Measurements from ENCODE around the gene SH3GL2.

The SH3GL2 gene

GRCh38 chr9:17611342-17611741, 32.5 kb downstream of the SH3GL2 start:
- Histone ChIP-seq H3K9me3 (ENCODE audit: insufficient read depth, low read depth, low read length) (no peaks in the 10 kb centered on the region), H3K27me3 (ENCODE audit: insufficient read depth, low read length) (no peaks in the 10 kb centered on the region), H3K36me3 (ENCODE audit: insufficient read depth, low read length) (no peaks in the 10 kb centered on the region), H3K4me1 (ENCODE audit: insufficient read depth, low read length) (peaks cover 9% of the 10 kb centered on the region), H3K9ac (ENCODE audit: low read depth, low read length) (no peak overlapping the region), H3K27ac (ENCODE audit: low read depth, low read length) (no peak overlapping the region), H3K4me3 (ENCODE audit: low read length) (no peak overlapping the region)
- WGBS, result 95% methylated on average over 2 of the region's 2 CpGs

- no peak overlapping the region for H3K27ac ChIP-seq (ENCODE audit: low read depth, low read length)
- no peaks in the 10 kb centered on the region for H3K36me3 ChIP-seq (ENCODE audit: insufficient read depth, low read length)
- H3K9me3 ChIP-seq (ENCODE audit: insufficient read depth, low read depth, low read length), result no peaks in the 10 kb centered on the region
- H3K4me3 ChIP-seq (ENCODE audit: low read length), result no peak overlapping the region
- 60% methylated on average over 3 of the region's 3 CpGs for WGBS
- peaks cover 9% of the 10 kb centered on the region for H3K4me1 ChIP-seq (ENCODE audit: insufficient read depth, low read length)
- no peak overlapping the region for H3K9ac ChIP-seq (ENCODE audit: low read depth, low read length)
- H3K27me3 ChIP-seq (ENCODE audit: insufficient read depth, low read length), result no peaks in the 10 kb centered on the region
Observed at GRCh38 chr9:17611917-17612316, 33.1 kb downstream of the SH3GL2 start.

- H3K9ac ChIP-seq (ENCODE audit: low read depth, low read length), result no peak overlapping the region
Observed at GRCh38 chr9:17613758-17614157, 34.9 kb downstream of the SH3GL2 start.

GRCh38 chr9:17614250-17614649, 35.4 kb downstream of the SH3GL2 start:
- Histone ChIP-seq H3K36me3 (ENCODE audit: insufficient read depth, low read length) (no peaks in the 10 kb centered on the region), H3K27me3 (ENCODE audit: insufficient read depth, low read length) (no peaks in the 10 kb centered on the region), H3K4me1 (ENCODE audit: insufficient read depth, low read length) (peaks cover 9% of the 10 kb centered on the region), H3K4me3 (ENCODE audit: low read length) (no peak overlapping the region), H3K9ac (ENCODE audit: low read depth, low read length) (no peak overlapping the region), H3K9me3 (ENCODE audit: insufficient read depth, low read depth, low read length) (no peaks in the 10 kb centered on the region), H3K27ac (ENCODE audit: low read depth, low read length) (no peak overlapping the region)
- WGBS, result 100% methylated on average over 1 of the region's 1 CpG

More at GRCh38 chr9:17613758-17614157, 34.9 kb downstream of the SH3GL2 start:
- Histone ChIP-seq H3K4me3 (ENCODE audit: low read length) (no peak overlapping the region), H3K9me3 (ENCODE audit: insufficient read depth, low read depth, low read length) (no peaks in the 10 kb centered on the region), H3K36me3 (ENCODE audit: insufficient read depth, low read length) (no peaks in the 10 kb centered on the region), H3K27ac (ENCODE audit: low read depth, low read length) (no peak overlapping the region), H3K27me3 (ENCODE audit: insufficient read depth, low read length) (no peaks in the 10 kb centered on the region), H3K4me1 (ENCODE audit: insufficient read depth, low read length) (peaks cover 9% of the 10 kb centered on the region)
- WGBS, result 65% methylated on average over 3 of the region's 3 CpGs

GRCh38 chr9:17614903-17615302, 36.0 kb downstream of the SH3GL2 start:
- Histone ChIP-seq H3K4me1 (ENCODE audit: insufficient read depth, low read length) (peaks cover 9% of the 10 kb centered on the region), H3K27me3 (ENCODE audit: insufficient read depth, low read length) (no peaks in the 10 kb centered on the region), H3K9ac (ENCODE audit: low read depth, low read length) (no peak overlapping the region), H3K27ac (ENCODE audit: low read depth, low read length) (no peak overlapping the region), H3K36me3 (ENCODE audit: insufficient read depth, low read length) (no peaks in the 10 kb centered on the region), H3K4me3 (ENCODE audit: low read length) (no peak overlapping the region), H3K9me3 (ENCODE audit: insufficient read depth, low read depth, low read length) (no peaks in the 10 kb centered on the region)
- WGBS, result 68% methylated on average over 4 of the region's 4 CpGs

GRCh38 chr9:17622141-17622540, 43.3 kb downstream of the SH3GL2 start:
- Histone ChIP-seq H3K36me3 (ENCODE audit: insufficient read depth, low read length) (no peaks in the 10 kb centered on the region), H3K27ac (ENCODE audit: low read depth, low read length) (no peak overlapping the region), H3K27me3 (ENCODE audit: insufficient read depth, low read length) (no peaks in the 10 kb centered on the region), H3K9ac (ENCODE audit: low read depth, low read length) (no peak overlapping the region), H3K4me1 (ENCODE audit: insufficient read depth, low read length) (0 out of 2 replicates have a peak, but pooled peaks cover 2% of the 10 kb centered on the region), H3K4me3 (ENCODE audit: low read length) (no peak overlapping the region), H3K9me3 (ENCODE audit: insufficient read depth, low read depth, low read length) (no peaks in the 10 kb centered on the region)
- 99% methylated on average over 4 of the region's 4 CpGs for WGBS

- Histone ChIP-seq H3K27ac (ENCODE audit: low read depth, low read length) (no peak overlapping the region), H3K4me1 (ENCODE audit: insufficient read depth, low read length) (0 out of 2 replicates have a peak, but pooled peaks cover 2% of the 10 kb centered on the region), H3K27me3 (ENCODE audit: insufficient read depth, low read length) (no peaks in the 10 kb centered on the region), H3K36me3 (ENCODE audit: insufficient read depth, low read length) (no peaks in the 10 kb centered on the region), H3K9me3 (ENCODE audit: insufficient read depth, low read depth, low read length) (no peaks in the 10 kb centered on the region), H3K9ac (ENCODE audit: low read depth, low read length) (no peak overlapping the region), H3K4me3 (ENCODE audit: low read length) (no peak overlapping the region)
- 84% methylated on average over 6 of the region's 6 CpGs for WGBS
Observed at GRCh38 chr9:17622749-17623148, 43.9 kb downstream of the SH3GL2 start.

GRCh38 chr9:17623965-17624364, 45.1 kb downstream of the SH3GL2 start:
- Histone ChIP-seq H3K27ac (ENCODE audit: low read depth, low read length) (no peak overlapping the region), H3K36me3 (ENCODE audit: insufficient read depth, low read length) (no peaks in the 10 kb centered on the region), H3K9me3 (ENCODE audit: insufficient read depth, low read depth, low read length) (no peaks in the 10 kb centered on the region), H3K4me3 (ENCODE audit: low read length) (no peak overlapping the region), H3K9ac (ENCODE audit: low read depth, low read length) (no peak overlapping the region), H3K27me3 (ENCODE audit: insufficient read depth, low read length) (no peaks in the 10 kb centered on the region), H3K4me1 (ENCODE audit: insufficient read depth, low read length) (0 out of 2 replicates have a peak, but pooled peaks cover 2% of the 10 kb centered on the region)
- 96% methylated on average over 5 of the region's 6 CpGs for WGBS

- Histone ChIP-seq H3K9me3 (ENCODE audit: insufficient read depth, low read depth, low read length) (no peaks in the 10 kb centered on the region), H3K27me3 (ENCODE audit: insufficient read depth, low read length) (no peaks in the 10 kb centered on the region), H3K4me3 (ENCODE audit: low read length) (no peak overlapping the region), H3K27ac (ENCODE audit: low read depth, low read length) (no peak overlapping the region), H3K9ac (ENCODE audit: low read depth, low read length) (no peak overlapping the region), H3K36me3 (ENCODE audit: insufficient read depth, low read length) (no peaks in the 10 kb centered on the region), H3K4me1 (ENCODE audit: insufficient read depth, low read length) (0 out of 2 replicates have a peak, but pooled peaks cover 2% of the 10 kb centered on the region)
Observed at GRCh38 chr9:17624571-17624970, 45.7 kb downstream of the SH3GL2 start.

GRCh38 chr9:17625644-17626388, 47.0 kb downstream of the SH3GL2 start:
- 88% methylated on average over 6 of the region's 6 CpGs for WGBS

GRCh38 chr9:17627641-17628040, 48.8 kb downstream of the SH3GL2 start:
- H3K4me3 ChIP-seq (ENCODE audit: low read length), result no peak overlapping the region
- H3K9ac ChIP-seq (ENCODE audit: low read depth, low read length), result no peak overlapping the region
- no peaks in the 10 kb centered on the region for H3K36me3 ChIP-seq (ENCODE audit: insufficient read depth, low read length)
- H3K4me1 ChIP-seq (ENCODE audit: insufficient read depth, low read length), result 0 out of 2 replicates have a peak, but pooled peaks cover 7% of the 10 kb centered on the region
- H3K27me3 ChIP-seq (ENCODE audit: insufficient read depth, low read length), result no peaks in the 10 kb centered on the region
- H3K9me3 ChIP-seq (ENCODE audit: insufficient read depth, low read depth, low read length), result no peaks in the 10 kb centered on the region
- 87% methylated on average over 3 of the region's 3 CpGs for WGBS
- no peak overlapping the region for H3K27ac ChIP-seq (ENCODE audit: low read depth, low read length)

More at GRCh38 chr9:17625644-17626388, 47.0 kb downstream of the SH3GL2 start:
- Histone ChIP-seq H3K4me1 (ENCODE audit: insufficient read depth, low read length) (0 out of 2 replicates have a peak, but pooled peaks cover 2% of the 10 kb centered on the region), H3K27me3 (ENCODE audit: insufficient read depth, low read length) (no peaks in the 10 kb centered on the region), H3K9me3 (ENCODE audit: insufficient read depth, low read depth, low read length) (no peaks in the 10 kb centered on the region), H3K4me3 (ENCODE audit: low read length) (no peak overlapping the region), H3K27ac (ENCODE audit: low read depth, low read length) (no peak overlapping the region), H3K9ac (ENCODE audit: low read depth, low read length) (no peak overlapping the region), H3K36me3 (ENCODE audit: insufficient read depth, low read length) (no peaks in the 10 kb centered on the region)
